Activated T-helper 1 cell treated with anti-CD3 and anti-CD28 coated beads, Interleukin-12 subunit alpha, Interleukin-12 subunit beta, Interleukin-2, Interleukin-4 antibody, amounts not matched to agents 30 ng/mL and 10 ng/mL and 1 ng/mL, durations not matched to agents 14 hours and 24 hours and 36 hours (primary cell): ENCODE measurements around the gene RAB11FIP3. TPM values are rescaled to one million over a fixed set of nuclear protein-coding genes. Genes with fewer than 3 reads are reported as not detected.

ENCODE experiments used
- DNase-seq: peaks from one replicate; pipeline ENCODE4 v3.0.0; 2021; ENCODE audit warnings: low spot score
- H3K27ac Mint-ChIP-seq: one replicate; pipeline ENCODE4 v1.8.0; 2021; ENCODE audit warnings: mild to moderate bottlenecking, mixed read lengths
- H3K27me3 Mint-ChIP-seq: one replicate; pipeline ENCODE4 v1.8.0; 2022; ENCODE audit warnings: mild to moderate bottlenecking, moderate library complexity, mixed read lengths; ENCODE audit not compliant: insufficient read depth
- H3K36me3 Mint-ChIP-seq: one replicate; pipeline ENCODE4 v1.8.0; 2021; ENCODE audit warnings: low read depth, mixed read lengths
- H3K4me1 Mint-ChIP-seq: one replicate; pipeline ENCODE4 v1.8.0; 2021; ENCODE audit warnings: low read depth, mixed read lengths
- H3K4me3 Mint-ChIP-seq: one replicate; pipeline ENCODE4 v1.8.0; 2021; ENCODE audit warnings: mild to moderate bottlenecking, moderate library complexity, mixed read lengths
- H3K9me3 Mint-ChIP-seq: one replicate; pipeline ENCODE4 v1.8.0; 2021; ENCODE audit warnings: mixed read lengths
- intact Hi-C: fragments of 100-400 bp; cut with micrococcal nuclease; formaldehyde crosslinking; loops from one replicate; pipeline ENCODE4 v1.15.1; 2024
- total RNA-seq: library from RNA; stranded (reverse); gene quantifications from 2 replicates; pipeline ENCODE4 v1.2.3, GENCODE V29; 2022

Gene RAB11FIP3
- total RNA-seq, 1 donor from 2014 or later, result 47.5 TPM

- Mint-ChIP-seq H3K36me3 (no peaks in the 10 kb centered on the region), H3K4me1 (no peaks in the 10 kb centered on the region), H3K27me3 (no peaks in the 10 kb centered on the region), H3K9me3 (no peaks in the 10 kb centered on the region), H3K27ac (no peak overlapping the region), H3K4me3 (no peak overlapping the region)
- intact Hi-C loops, result no loop called here
- no peak for DNase-seq
These were observed 90.4 kb downstream of the RAB11FIP3 start for GRCh38 chr16:515939-516226.

GRCh38 chr16:516301-516700 lies 90.9 kb downstream of the RAB11FIP3 start:
- H3K4me1 Mint-ChIP-seq, result no peaks in the 10 kb centered on the region
- DNase-seq, result no peak
- H3K4me3 Mint-ChIP-seq, result no peak overlapping the region
- H3K36me3 Mint-ChIP-seq, result no peaks in the 10 kb centered on the region
- intact Hi-C loops, result no loop called here
- H3K27me3 Mint-ChIP-seq, result no peaks in the 10 kb centered on the region
- H3K9me3 Mint-ChIP-seq, result no peaks in the 10 kb centered on the region
- no peak overlapping the region for H3K27ac Mint-ChIP-seq

GRCh38 chr16:518858-519257 lies 93.4 kb downstream of the RAB11FIP3 start:
- Mint-ChIP-seq H3K36me3 (peaks cover 2% of the 10 kb centered on the region), H3K27me3 (no peaks in the 10 kb centered on the region), H3K27ac (no peak overlapping the region), H3K4me1 (no peaks in the 10 kb centered on the region), H3K4me3 (no peak overlapping the region), H3K9me3 (no peaks in the 10 kb centered on the region)
- intact Hi-C loops, result no loop called here
- no peak for DNase-seq

- H3K27ac Mint-ChIP-seq, result no peak overlapping the region
These were observed 94.0 kb downstream of the RAB11FIP3 start for GRCh38 chr16:519425-519824.

GRCh38 chr16:519841-520687 lies 94.6 kb downstream of the RAB11FIP3 start:
- H3K27ac Mint-ChIP-seq, result no peak overlapping the region
- H3K27me3 Mint-ChIP-seq, result no peaks in the 10 kb centered on the region
- no peak overlapping the region for H3K4me3 Mint-ChIP-seq
- no peak for DNase-seq
- intact Hi-C loops, result no loop called here
- peaks cover 2% of the 10 kb centered on the region for H3K36me3 Mint-ChIP-seq
- no peaks in the 10 kb centered on the region for H3K9me3 Mint-ChIP-seq
- peaks cover under 1% of the 10 kb centered on the region for H3K4me1 Mint-ChIP-seq

More at GRCh38 chr16:519425-519824, 94.0 kb downstream of the RAB11FIP3 start:
- Mint-ChIP-seq H3K36me3 (peaks cover 2% of the 10 kb centered on the region), H3K4me3 (no peak overlapping the region), H3K27me3 (no peaks in the 10 kb centered on the region), H3K9me3 (no peaks in the 10 kb centered on the region), H3K4me1 (no peaks in the 10 kb centered on the region)
- DNase-seq, result no peak
- intact Hi-C loops, result no loop called here

GRCh38 chr16:520847-521246 lies 95.4 kb downstream of the RAB11FIP3 start:
- Mint-ChIP-seq H3K36me3 (peaks cover 8% of the 10 kb centered on the region), H3K4me1 (peaks cover 8% of the 10 kb centered on the region), H3K27me3 (no peaks in the 10 kb centered on the region), H3K4me3 (no peak overlapping the region), H3K9me3 (no peaks in the 10 kb centered on the region), H3K27ac (no peak overlapping the region)
- no peak for DNase-seq
- intact Hi-C loops, result no loop called here

- H3K4me1 Mint-ChIP-seq, result peaks cover 9% of the 10 kb centered on the region
- no peak overlapping the region for H3K27ac Mint-ChIP-seq
- DNase-seq, result no peak
- H3K27me3 Mint-ChIP-seq, result no peaks in the 10 kb centered on the region
- no peaks in the 10 kb centered on the region for H3K9me3 Mint-ChIP-seq
- peaks cover 8% of the 10 kb centered on the region for H3K36me3 Mint-ChIP-seq
- intact Hi-C loops, result no loop called here
- no peak overlapping the region for H3K4me3 Mint-ChIP-seq
These were observed 96.1 kb downstream of the RAB11FIP3 start for GRCh38 chr16:521381-522210.

GRCh38 chr16:522320-523096 lies 97.1 kb downstream of the RAB11FIP3 start:
- H3K9me3 Mint-ChIP-seq, result no peaks in the 10 kb centered on the region
- peaks cover 9% of the 10 kb centered on the region for H3K4me1 Mint-ChIP-seq
- H3K27ac Mint-ChIP-seq, result no peak overlapping the region
- no peaks in the 10 kb centered on the region for H3K27me3 Mint-ChIP-seq
- peaks cover 8% of the 10 kb centered on the region for H3K36me3 Mint-ChIP-seq
- intact Hi-C loops, result no loop called here
- no peak for DNase-seq
- no peak overlapping the region for H3K4me3 Mint-ChIP-seq

GRCh38 chr16:523097-523741 lies 97.8 kb downstream of the RAB11FIP3 start:
- peak overlapping the region; percentile 18 for H3K27ac Mint-ChIP-seq
- H3K27me3 Mint-ChIP-seq, result no peaks in the 10 kb centered on the region
- H3K4me1 Mint-ChIP-seq, result peaks cover 9% of the 10 kb centered on the region
- no peak for DNase-seq
- intact Hi-C loops, result no loop called here
- no peaks in the 10 kb centered on the region for H3K9me3 Mint-ChIP-seq
- H3K36me3 Mint-ChIP-seq, result peaks cover 8% of the 10 kb centered on the region
- no peak overlapping the region for H3K4me3 Mint-ChIP-seq

- no peak for DNase-seq
- H3K27ac Mint-ChIP-seq, result peak overlapping the region; percentile 34
- no peaks in the 10 kb centered on the region for H3K9me3 Mint-ChIP-seq
- H3K4me1 Mint-ChIP-seq, result peaks cover 9% of the 10 kb centered on the region
- intact Hi-C loops, result loop anchor here (1.0 to 5.0 kb wide), 3 partner anchors 99 to 283 kb away; partner anchors contain the start of genes PGAP6 and RAB11FIP3
- H3K4me3 Mint-ChIP-seq, result no peak overlapping the region
- no peaks in the 10 kb centered on the region for H3K27me3 Mint-ChIP-seq
- peaks cover 8% of the 10 kb centered on the region for H3K36me3 Mint-ChIP-seq
These were observed 99.0 kb downstream of the RAB11FIP3 start for GRCh38 chr16:524274-525040.

GRCh38 chr16:525123-525519 lies 99.7 kb downstream of the RAB11FIP3 start:
- H3K27ac Mint-ChIP-seq, result peak overlapping the region; percentile 99
- H3K9me3 Mint-ChIP-seq, result no peaks in the 10 kb centered on the region
- no peak for DNase-seq
- peaks cover 8% of the 10 kb centered on the region for H3K36me3 Mint-ChIP-seq
- no peaks in the 10 kb centered on the region for H3K27me3 Mint-ChIP-seq
- intact Hi-C loops, result loop anchor here (1.0 to 5.0 kb wide), 3 partner anchors 100 to 282 kb away; partner anchors contain the start of genes PGAP6 and RAB11FIP3
- peak overlapping the region; percentile 89 for H3K4me3 Mint-ChIP-seq
- peaks cover 9% of the 10 kb centered on the region for H3K4me1 Mint-ChIP-seq
